WERI-Rb-1 (cell line): Measurements from ENCODE around the gene DHRS13.

ENCODE experiments used
- DNase-seq: peaks from one replicate; pipeline ENCODE4 v3.0.0-alpha.2; 2020
- H3K27ac ChIP-seq: fragments of 250-450 bp; sonication (Bioruptor Pico); 2 replicates; pipeline ENCODE4 v1.5.1; 2020; ENCODE audit warnings: mild to moderate bottlenecking, moderate library complexity
- H3K27me3 ChIP-seq: fragments of 250-450 bp; sonication (Bioruptor Pico); 2 replicates; pipeline ENCODE4 v1.5.1; 2021; ENCODE audit warnings: mild to moderate bottlenecking, low read depth, moderate library complexity; ENCODE audit not compliant: insufficient read depth, severe bottlenecking
- H3K36me3 ChIP-seq: fragments of 250-450 bp; sonication (Bioruptor Pico); 2 replicates; pipeline ENCODE4 v1.5.1; 2020; ENCODE audit warnings: mild to moderate bottlenecking, moderate library complexity
- H3K4me3 ChIP-seq: 2 replicates; pipeline ENCODE4 v1.5.1; 2011; ENCODE audit warnings: low read depth, mild to moderate bottlenecking, control low read depth, low read length
- H3K9me3 ChIP-seq: fragments of 250-450 bp; sonication (Bioruptor Pico); 2 replicates; pipeline ENCODE4 v1.5.1; 2021; ENCODE audit warnings: mild to moderate bottlenecking, moderate library complexity; ENCODE audit not compliant: severe bottlenecking
- CTCF ChIP-seq: IDR thresholded peaks from 2 replicates; pipeline ENCODE4 v1.5.1; 2011; ENCODE audit warnings: low read depth, mild to moderate bottlenecking, control low read depth, inconsistent platforms, low read length

DHRS13 gene

GRCh38 chr17:28911411-28912045 lies 8.6 kb upstream of the DHRS13 start:
- peaks cover 95% of the 10 kb centered on the region for H3K36me3 ChIP-seq
- DNase-seq = no peak

GRCh38 chr17:28910534-28910933 lies 7.7 kb upstream of the DHRS13 start:
- H3K27ac ChIP-seq = no peak overlapping the region

More at GRCh38 chr17:28911411-28912045, 8.6 kb upstream of the DHRS13 start:
- Histone ChIP-seq H3K4me3 (no peak overlapping the region), H3K9me3 (no peaks in the 10 kb centered on the region), H3K27ac (no peak overlapping the region), H3K27me3 (no peaks in the 10 kb centered on the region)
- TF ChIP-seq CTCF = no peak

GRCh38 chr17:28908640-28909167 lies 5.8 kb upstream of the DHRS13 start:
- no peaks in the 10 kb centered on the region for H3K27me3 ChIP-seq
- DNase-seq = no peak
- H3K9me3 ChIP-seq = no peaks in the 10 kb centered on the region
- no peak overlapping the region for H3K4me3 ChIP-seq
- TF ChIP-seq CTCF = no peak
- peaks cover 79% of the 10 kb centered on the region for H3K36me3 ChIP-seq
- H3K27ac ChIP-seq = no peak overlapping the region

More at GRCh38 chr17:28910534-28910933, 7.7 kb upstream of the DHRS13 start:
- Histone ChIP-seq H3K9me3 (no peaks in the 10 kb centered on the region), H3K4me3 (no peak overlapping the region), H3K27me3 (no peaks in the 10 kb centered on the region), H3K36me3 (peaks cover 93% of the 10 kb centered on the region)
- no peak for DNase-seq
- no peak for TF ChIP-seq CTCF

GRCh38 chr17:28907709-28908475 lies 5.0 kb upstream of the DHRS13 start:
- no peak for TF ChIP-seq CTCF
- no peak overlapping the region for H3K4me3 ChIP-seq
- DNase-seq = no peak
- H3K27me3 ChIP-seq = no peaks in the 10 kb centered on the region
- no peaks in the 10 kb centered on the region for H3K9me3 ChIP-seq
- H3K36me3 ChIP-seq = peaks cover 71% of the 10 kb centered on the region
- no peak overlapping the region for H3K27ac ChIP-seq

GRCh38 chr17:28906706-28907438 lies 4.0 kb upstream of the DHRS13 start:
- TF ChIP-seq CTCF = no peak
- Histone ChIP-seq H3K36me3 (peaks cover 63% of the 10 kb centered on the region), H3K4me3 (no peak overlapping the region)

More at GRCh38 chr17:28906706-28907438, 4.0 kb upstream of the DHRS13 start:
- Histone ChIP-seq H3K9me3 (no peaks in the 10 kb centered on the region), H3K27ac (no peak overlapping the region), H3K27me3 (no peaks in the 10 kb centered on the region)
- no peak for DNase-seq
